ENCODE data around the gene CYB5R2. TPM values are rescaled to one million over a fixed set of nuclear protein-coding genes. Genes with fewer than 3 reads are reported as not detected.

CYB5R2 gene
- total RNA-seq, 2 donors from 2014 or later = 14.1 to 52.5 TPM

GRCh38 chr11:7688238-7688826, 15.0 kb upstream of the CYB5R2 start:
- intact Hi-C loops (cut with DNase I) = loop anchor here (10.0 kb wide), 1 partner anchor 594 kb away; no protein-coding TSS in a partner anchor
- no peak for TF ChIP-seq POLR2AphosphoS5 (IDR thresholded peaks at IDR 0.05)
- peak; percentile 41 to 81 (median 73) for TF ChIP-seq CTCF (IDR thresholded peaks at IDR 0.05)
- no peaks in the 10 kb centered on the region for H3K4me1 ChIP-seq (replicated peaks)
- H3K9me3 ChIP-seq = no peaks in the 10 kb centered on the region
- DNase-seq (ENCODE audit: low spot score) = no peak
- 14% methylated on average over 4 of the region's 4 CpGs for WGBS
- no peak overlapping the region for H3K4me3 ChIP-seq
- H3K27ac ChIP-seq = no peak overlapping the region
- no peaks in the 10 kb centered on the region for H3K36me3 ChIP-seq
- no peaks in the 10 kb centered on the region for H3K27me3 ChIP-seq (replicated peaks; ENCODE audit: insufficient read depth)

- no peak for DNase-seq (ENCODE audit: low spot score)
- no peaks in the 10 kb centered on the region for H3K27me3 ChIP-seq (replicated peaks; ENCODE audit: insufficient read depth)
- no peak overlapping the region for H3K4me3 ChIP-seq
- no peak overlapping the region for H3K27ac ChIP-seq
- H3K4me1 ChIP-seq (replicated peaks) = no peaks in the 10 kb centered on the region
- WGBS = 100% methylated on average over 1 of the region's 1 CpG
- no peaks in the 10 kb centered on the region for H3K9me3 ChIP-seq
- intact Hi-C loops (cut with DNase I) = loop anchor here (2.0 to 10.0 kb wide), 2 partner anchors 115 to 593 kb away; no protein-coding TSS in a partner anchor
- TF ChIP-seq CTCF (IDR thresholded peaks at IDR 0.05) (no peak), POLR2AphosphoS5 (IDR thresholded peaks at IDR 0.05) (no peak), POLR2A (IDR thresholded peaks at IDR 0.05) (no peak)
- no peaks in the 10 kb centered on the region for H3K36me3 ChIP-seq
These were observed 14.1 kb upstream of the CYB5R2 start for GRCh38 chr11:7687386-7687785.

GRCh38 chr11:7686761-7687160, 13.5 kb upstream of the CYB5R2 start:
- Histone ChIP-seq H3K4me1 (replicated peaks) (no peaks in the 10 kb centered on the region), H3K36me3 (no peaks in the 10 kb centered on the region), H3K4me3 (no peak overlapping the region), H3K9me3 (no peaks in the 10 kb centered on the region), H3K27ac (no peak overlapping the region), H3K27me3 (replicated peaks; ENCODE audit: insufficient read depth) (no peaks in the 10 kb centered on the region)
- TF ChIP-seq POLR2AphosphoS5 (IDR thresholded peaks at IDR 0.05) (no peak), POLR2A (IDR thresholded peaks at IDR 0.05) (no peak), CTCF (IDR thresholded peaks at IDR 0.05) (no peak)
- intact Hi-C loops (cut with DNase I) = loop anchor here (2.0 to 10.0 kb wide), 2 partner anchors 114 to 592 kb away; no protein-coding TSS in a partner anchor
- WGBS = 84% methylated on average over 4 of the region's 4 CpGs
- no peak for DNase-seq (ENCODE audit: low spot score)

GRCh38 chr11:7683571-7683970, 10.3 kb upstream of the CYB5R2 start:
- no peak for DNase-seq (ENCODE audit: low spot score)
- H3K27ac ChIP-seq = no peak overlapping the region
- no peaks in the 10 kb centered on the region for H3K36me3 ChIP-seq
- 95% methylated on average over 2 of the region's 2 CpGs for WGBS
- no peaks in the 10 kb centered on the region for H3K9me3 ChIP-seq
- intact Hi-C loops (cut with DNase I) = loop anchor here (10.0 kb wide), 1 partner anchor 589 kb away; no protein-coding TSS in a partner anchor
- H3K4me1 ChIP-seq (replicated peaks) = no peaks in the 10 kb centered on the region
- no peak for TF ChIP-seq POLR2A (IDR thresholded peaks at IDR 0.05)
- TF ChIP-seq POLR2AphosphoS5 (IDR thresholded peaks at IDR 0.05) = no peak
- TF ChIP-seq CTCF (IDR thresholded peaks at IDR 0.05) = no peak
- no peaks in the 10 kb centered on the region for H3K27me3 ChIP-seq (replicated peaks; ENCODE audit: insufficient read depth)
- no peak overlapping the region for H3K4me3 ChIP-seq

- Histone ChIP-seq H3K27ac (peak overlapping the region in 1 of 2 donors; percentile 21), H3K9me3 (no peaks in the 10 kb centered on the region), H3K4me1 (replicated peaks) (no peaks in the 10 kb centered on the region), H3K36me3 (no peaks in the 10 kb centered on the region), H3K4me3 (no peak overlapping the region), H3K27me3 (replicated peaks; ENCODE audit: insufficient read depth) (no peaks in the 10 kb centered on the region)
- 11% methylated on average over 4 of the region's 4 CpGs for WGBS
- TF ChIP-seq POLR2AphosphoS5 (IDR thresholded peaks at IDR 0.05) (peak; percentile 42), CTCF (IDR thresholded peaks at IDR 0.05) (no peak)
- DNase-seq (ENCODE audit: low spot score) = no peak
- intact Hi-C loops (cut with DNase I) = no loop called here
These were observed 4.5 kb upstream of the CYB5R2 start for GRCh38 chr11:7677796-7678201.

All from prostate gland (tissue), 2 donors.